Smooth muscle cell (in vitro differentiated cells): ENCODE measurements around the gene PNKP. TPM values are rescaled to one million over a fixed set of nuclear protein-coding genes. Genes with fewer than 3 reads are reported as not detected.

Experiments
- DNase-seq: peaks from one replicate; lab custom pipeline; 2025; ENCODE audit not compliant: unreplicated experiment; lab: John Stamatoyannopoulos, UW
- H2AFZ ChIP-seq: fragments of 200-600 bp; sonication (generic); 2 replicates; pipeline ENCODE4 v1.6.0; 2016; ENCODE audit warnings: antibody characterized with exemption, low read depth, mild to moderate bottlenecking
- H3F3A ChIP-seq: fragments of 200-600 bp; sonication (generic); 2 replicates; pipeline ENCODE4 v1.6.0; 2017; ENCODE audit warnings: antibody characterized with exemption, low read depth
- H3K27ac ChIP-seq: fragments of 200-600 bp; sonication (generic); 2 replicates; pipeline ENCODE4 v1.5.1; 2016; ENCODE audit warnings: low read depth, mild to moderate bottlenecking
- H3K27me3 ChIP-seq: fragments of 200-600 bp; sonication (generic); 2 replicates; pipeline ENCODE4 v1.6.1; 2016; ENCODE audit warnings: low read depth, mild to moderate bottlenecking
- H3K36me3 ChIP-seq: fragments of 200-600 bp; sonication (generic); 2 replicates; pipeline ENCODE4 v1.5.1; 2016; ENCODE audit warnings: low read depth
- H3K4me1 ChIP-seq: fragments of 200-600 bp; sonication (generic); 2 replicates; pipeline ENCODE4 v1.5.1; 2016; ENCODE audit warnings: low read depth
- H3K4me2 ChIP-seq: fragments of 200-600 bp; sonication (generic); 2 replicates; pipeline ENCODE4 v1.6.0; 2016; ENCODE audit warnings: mild to moderate bottlenecking
- H3K4me3 ChIP-seq: fragments of 200-600 bp; sonication (generic); 2 replicates; pipeline ENCODE4 v1.5.1; 2016; ENCODE audit warnings: mild to moderate bottlenecking
- H3K79me2 ChIP-seq: fragments of 200-600 bp; sonication (generic); 2 replicates; pipeline ENCODE4 v1.6.0; 2016; ENCODE audit warnings: low read depth, mild to moderate bottlenecking
- H3K9ac ChIP-seq: fragments of 200-600 bp; sonication (generic); 2 replicates; pipeline ENCODE4 v1.6.0; 2016; ENCODE audit warnings: low read depth
- H3K9me3 ChIP-seq: fragments of 200-600 bp; sonication (generic); replicated peaks from 2 replicates; pipeline ENCODE4 v1.5.1; 2016; ENCODE audit warnings: low read depth
- H4K20me1 ChIP-seq: fragments of 200-600 bp; sonication (generic); 2 replicates; pipeline ENCODE4 v1.6.0; 2016; ENCODE audit warnings: low read depth
- CTCF ChIP-seq: fragments of 200-600 bp; sonication (generic); IDR thresholded peaks from 2 replicates; pipeline ENCODE4 v1.5.1; 2017; ENCODE audit warnings: borderline replicate concordance, mild to moderate bottlenecking, antibody characterized with exemption; ENCODE audit not compliant: insufficient read depth, poor library complexity, severe bottlenecking
- WGBS: methylation state at CpG from one replicate; pipeline ENCODE4 v1.1.7; 2016; ENCODE audit warnings: low lambda C conversion rate; 5-methylcytosine and 5-hydroxymethylcytosine counted together
- polyA plus RNA-seq: library from polyadenylated mRNA; unstranded; fragments of >200 nt; fragmentation: Nextera tagmentation; extraction: Ambion mirVana; gene quantifications from 2 replicates; pipeline ENCODE4 v1.2.1, GENCODE V29; 2016
- total RNA-seq: library from RNA; depleted of rRNA; stranded (reverse); fragments of >200 nt; gene quantifications from 2 replicates; pipeline ENCODE4 v1.2.3, GENCODE V29; 2014

The PNKP gene
- total and polyA plus RNA-seq, 2 experiments from 2014 or later: 15.3 to 42.4 TPM

- Histone ChIP-seq H3K27ac (no peak overlapping the region), H3K4me1 (no peaks in the 10 kb centered on the region), H3K4me3 (no peak overlapping the region), H3K79me2 (no peaks in the 10 kb centered on the region), H2AFZ (no peak overlapping the region), H3K4me2 (no peak overlapping the region), H4K20me1 (no peaks in the 10 kb centered on the region), H3F3A (no peaks in the 10 kb centered on the region), H3K36me3 (no peaks in the 10 kb centered on the region), H3K9me3 (no peaks in the 10 kb centered on the region), H3K27me3 (no peaks in the 10 kb centered on the region), H3K9ac (no peak overlapping the region)
- 92% methylated on average over 17 of the region's 17 CpGs for WGBS
- no peak for DNase-seq
- no peak for TF ChIP-seq CTCF
These were observed 24.0 kb upstream of the PNKP start for GRCh38 chr19:49891393-49891792.

GRCh38 chr19:49890349-49891311 lies 23.3 kb upstream of the PNKP start:
- Histone ChIP-seq H3K79me2 (no peaks in the 10 kb centered on the region), H3K27ac (no peak overlapping the region), H3K4me1 (no peaks in the 10 kb centered on the region), H3K9ac (no peak overlapping the region), H4K20me1 (no peaks in the 10 kb centered on the region), H3K27me3 (no peaks in the 10 kb centered on the region), H3K4me2 (peak overlapping the region; percentile 77), H3K36me3 (no peaks in the 10 kb centered on the region), H2AFZ (no peak overlapping the region), H3F3A (no peaks in the 10 kb centered on the region), H3K4me3 (peak overlapping the region; percentile 39), H3K9me3 (no peaks in the 10 kb centered on the region)
- peak; percentile 7 for DNase-seq
- TF ChIP-seq CTCF: no peak
- WGBS: 18% methylated on average over 52 of the region's 69 CpGs

- no peak overlapping the region for H2AFZ ChIP-seq
- no peaks in the 10 kb centered on the region for H3K36me3 ChIP-seq
- no peaks in the 10 kb centered on the region for H3K9me3 ChIP-seq
- no peaks in the 10 kb centered on the region for H3F3A ChIP-seq
- no peaks in the 10 kb centered on the region for H3K27me3 ChIP-seq
- H3K4me2 ChIP-seq: peak overlapping the region; percentile 77
- no peak overlapping the region for H3K27ac ChIP-seq
- H4K20me1 ChIP-seq: no peaks in the 10 kb centered on the region
- peak overlapping the region; percentile 39 for H3K4me3 ChIP-seq
- peak; percentile 21 for DNase-seq
- WGBS: 44% methylated on average over 68 of the region's 71 CpGs
- H3K79me2 ChIP-seq: no peaks in the 10 kb centered on the region
- H3K9ac ChIP-seq: no peak overlapping the region
- peak; percentile 64 for TF ChIP-seq CTCF
- H3K4me1 ChIP-seq: no peaks in the 10 kb centered on the region
These were observed 22.4 kb upstream of the PNKP start for GRCh38 chr19:49889687-49890348.
